ENCODE measurements around the gene C1orf116.

C1orf116 gene

DNA sequence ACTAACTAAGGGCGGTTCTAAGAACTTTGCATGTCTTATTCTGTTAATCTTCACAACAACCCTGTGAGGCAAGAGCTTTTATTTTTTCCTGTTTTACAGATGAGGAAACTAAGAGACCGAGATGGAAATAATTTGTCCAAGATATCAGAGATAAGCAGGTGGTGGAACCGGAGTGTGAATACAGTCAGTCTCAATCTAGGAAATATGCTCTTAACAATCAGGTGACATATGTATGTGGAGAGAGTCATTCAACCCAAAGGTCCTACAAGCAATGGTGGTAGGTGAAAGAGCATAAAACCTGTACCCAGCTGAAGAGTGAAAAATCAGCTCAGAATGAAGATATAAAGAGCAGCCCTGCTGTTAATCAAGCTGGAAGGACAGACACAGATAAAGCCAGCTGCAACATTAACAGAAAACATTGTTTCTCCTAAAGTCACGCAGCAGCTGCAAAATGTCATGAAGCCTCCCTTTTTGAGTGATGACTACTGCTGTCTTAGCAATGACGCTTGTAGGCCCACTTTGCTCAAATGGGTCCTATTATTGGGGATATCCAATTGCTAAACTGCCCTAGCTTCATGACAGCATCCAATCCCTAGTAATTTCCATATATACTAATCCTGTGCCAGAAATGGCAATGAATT, 31.8 kb downstream of the C1orf116 start:
- no peak for DNase-seq (ENCODE audit: low read depth)
- H3K4me3 ChIP-seq (ENCODE audit: low read depth, low read length) = no peak overlapping the region
- TF ChIP-seq, protein P1, sequence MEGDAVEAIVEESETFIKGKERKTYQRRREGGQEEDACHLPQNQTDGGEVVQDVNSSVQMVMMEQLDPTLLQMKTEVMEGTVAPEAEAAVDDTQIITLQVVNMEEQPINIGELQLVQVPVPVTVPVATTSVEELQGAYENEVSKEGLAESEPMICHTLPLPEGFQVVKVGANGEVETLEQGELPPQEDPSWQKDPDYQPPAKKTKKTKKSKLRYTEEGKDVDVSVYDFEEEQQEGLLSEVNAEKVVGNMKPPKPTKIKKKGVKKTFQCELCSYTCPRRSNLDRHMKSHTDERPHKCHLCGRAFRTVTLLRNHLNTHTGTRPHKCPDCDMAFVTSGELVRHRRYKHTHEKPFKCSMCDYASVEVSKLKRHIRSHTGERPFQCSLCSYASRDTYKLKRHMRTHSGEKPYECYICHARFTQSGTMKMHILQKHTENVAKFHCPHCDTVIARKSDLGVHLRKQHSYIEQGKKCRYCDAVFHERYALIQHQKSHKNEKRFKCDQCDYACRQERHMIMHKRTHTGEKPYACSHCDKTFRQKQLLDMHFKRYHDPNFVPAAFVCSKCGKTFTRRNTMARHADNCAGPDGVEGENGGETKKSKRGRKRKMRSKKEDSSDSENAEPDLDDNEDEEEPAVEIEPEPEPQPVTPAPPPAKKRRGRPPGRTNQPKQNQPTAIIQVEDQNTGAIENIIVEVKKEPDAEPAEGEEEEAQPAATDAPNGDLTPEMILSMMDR (IDR thresholded peaks at IDR 0.05; ENCODE audit: control insufficient read depth, extremely low read depth, insufficient read depth) = no peak

DNA sequence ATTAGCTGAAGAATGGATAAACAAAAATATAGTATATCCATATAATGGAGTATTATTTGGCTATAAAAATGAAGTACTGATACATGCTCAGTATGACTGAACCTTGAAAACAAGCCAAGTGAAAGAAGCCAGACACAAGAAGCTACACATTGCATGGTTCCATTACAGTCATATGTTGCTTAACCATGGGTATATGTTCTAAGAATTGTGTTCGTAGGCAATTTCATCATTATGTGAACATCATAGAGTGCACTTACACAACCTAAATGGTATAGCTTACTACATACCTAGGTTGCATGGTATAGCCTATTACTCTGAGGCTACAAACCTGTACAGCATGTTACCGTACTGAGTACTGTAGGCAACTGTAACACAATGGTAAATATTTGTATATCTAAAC, 33.7 kb downstream of the C1orf116 start:
- TF ChIP-seq, protein P1 (IDR thresholded peaks at IDR 0.05; ENCODE audit: control insufficient read depth, extremely low read depth, insufficient read depth) = no peak
- H3K4me3 ChIP-seq (ENCODE audit: low read depth, low read length) = no peak overlapping the region
- DNase-seq (ENCODE audit: low read depth) = peak; percentile 66

DNA sequence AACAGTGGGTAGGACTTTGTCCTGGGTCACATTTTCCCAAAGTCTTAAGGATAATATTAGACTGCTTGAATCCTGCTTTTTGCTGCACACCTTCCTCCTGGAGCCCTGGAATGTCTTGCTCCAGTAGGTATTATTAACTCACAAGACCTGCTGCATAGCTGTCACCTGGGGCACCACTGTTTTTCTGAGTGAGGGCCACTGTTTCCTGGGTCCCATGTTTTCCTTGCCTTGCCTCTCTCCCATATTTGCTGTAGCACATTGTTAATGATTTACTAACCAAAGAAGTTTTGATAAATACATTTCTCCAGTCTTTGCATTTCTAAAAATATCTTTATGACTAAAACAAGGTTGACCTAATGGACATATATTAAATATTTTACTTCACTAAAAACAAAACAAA, 39.8 kb downstream of the C1orf116 start:
- DNase-seq (ENCODE audit: low read depth) = no peak
- TF ChIP-seq, protein P1 (IDR thresholded peaks at IDR 0.05; ENCODE audit: control insufficient read depth, extremely low read depth, insufficient read depth) = no peak
- H3K4me3 ChIP-seq (ENCODE audit: low read depth, low read length) = no peak overlapping the region

DNA sequence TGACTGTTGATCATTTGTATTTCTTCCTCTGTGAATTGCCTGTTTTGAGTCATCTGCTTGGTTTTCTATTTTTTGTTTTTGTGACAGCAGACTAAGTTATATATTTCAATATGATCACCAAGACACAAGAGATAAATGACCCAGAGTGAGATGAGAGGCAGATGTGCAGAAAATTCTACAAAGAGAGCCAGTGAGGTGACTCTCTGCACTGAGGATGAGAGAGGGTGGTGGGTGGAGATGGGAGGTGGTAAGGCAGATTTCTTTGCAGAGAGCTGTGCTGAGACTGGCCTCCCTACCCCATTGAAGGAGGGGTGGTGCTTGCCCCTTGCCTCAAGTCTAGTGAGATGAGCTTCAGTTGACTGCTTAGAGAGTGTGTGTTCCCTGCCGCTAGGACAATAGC, 44.7 kb downstream of the C1orf116 start:
- DNase-seq (ENCODE audit: low read depth) = no peak
- TF ChIP-seq, protein P1 (IDR thresholded peaks at IDR 0.05; ENCODE audit: control insufficient read depth, extremely low read depth, insufficient read depth) = no peak
- H3K4me3 ChIP-seq (ENCODE audit: low read depth, low read length) = no peak overlapping the region

DNA sequence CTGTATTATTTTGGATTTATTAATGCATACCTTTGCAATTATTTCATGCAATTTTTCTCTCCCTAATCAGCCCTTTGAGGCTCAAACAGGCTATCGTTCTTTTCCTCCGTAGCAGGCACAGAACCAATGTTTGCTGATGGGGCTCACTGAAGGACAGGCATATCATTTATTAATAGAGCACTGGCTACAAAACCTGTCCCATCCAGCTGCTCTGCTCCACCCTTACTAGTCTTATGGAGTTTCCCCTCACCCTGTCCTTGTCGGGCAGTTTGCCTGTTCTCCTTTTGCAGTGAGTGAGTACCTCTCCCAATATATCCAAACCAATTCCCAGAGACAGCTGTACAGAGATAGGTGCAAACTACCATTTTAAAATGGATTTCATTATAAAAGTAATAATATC, 45.7 kb downstream of the C1orf116 start:
- DNase-seq (ENCODE audit: low read depth) = no peak
- TF ChIP-seq, protein P1 (IDR thresholded peaks at IDR 0.05; ENCODE audit: control insufficient read depth, extremely low read depth, insufficient read depth) = no peak
- H3K4me3 ChIP-seq (ENCODE audit: low read depth, low read length) = no peak overlapping the region

DNA sequence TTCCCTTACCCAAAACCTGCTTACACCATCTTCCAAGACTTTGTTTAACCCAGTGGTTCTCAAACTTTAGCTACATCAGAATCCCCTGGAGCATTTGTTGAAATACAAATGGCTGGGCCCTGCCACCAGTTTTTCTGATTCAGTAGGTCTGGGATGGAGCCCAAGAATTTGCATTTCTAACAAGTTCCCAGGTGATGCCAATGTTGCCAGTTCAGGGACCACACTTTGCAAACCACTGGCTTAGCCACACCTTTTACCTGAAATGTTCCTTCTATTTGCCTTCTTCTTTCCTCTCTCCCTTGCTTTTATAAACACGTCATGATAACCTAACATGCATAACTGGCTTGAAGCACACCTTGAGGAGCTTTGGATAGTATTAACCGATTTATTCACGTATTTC, 46.2 kb downstream of the C1orf116 start:
- TF ChIP-seq, protein P1 (IDR thresholded peaks at IDR 0.05; ENCODE audit: control insufficient read depth, extremely low read depth, insufficient read depth) = no peak
- H3K4me3 ChIP-seq (ENCODE audit: low read depth, low read length) = no peak overlapping the region
- DNase-seq (ENCODE audit: low read depth) = no peak

DNA sequence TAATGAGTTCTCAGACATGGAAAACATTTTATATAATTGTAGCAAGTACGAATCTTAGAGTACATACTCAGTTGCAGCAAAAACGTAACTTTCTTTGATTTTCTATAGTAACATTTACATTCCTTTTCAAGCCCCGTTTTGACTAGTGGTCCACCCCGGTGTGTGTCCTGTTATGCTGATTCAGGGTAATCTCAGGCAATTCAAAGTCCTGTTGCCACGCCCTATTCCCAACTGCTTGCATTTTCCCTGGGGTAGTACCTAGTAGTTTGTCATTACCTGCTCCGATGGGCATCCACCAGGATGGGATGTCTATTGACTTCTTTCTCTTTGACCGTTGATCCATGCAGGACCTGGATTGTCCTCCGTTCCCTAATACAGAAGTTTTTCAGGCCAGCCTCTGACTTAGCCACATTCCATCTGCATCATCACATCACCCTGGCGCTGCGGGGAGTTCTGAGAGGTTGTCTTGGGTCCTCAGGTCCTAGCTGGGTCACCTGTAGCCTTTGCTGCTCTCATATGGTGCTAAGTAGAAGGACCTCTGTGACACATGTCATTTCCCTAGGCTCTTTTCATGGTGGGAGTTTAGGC, 47.3 kb downstream of the C1orf116 start:
- TF ChIP-seq, protein P1 (IDR thresholded peaks at IDR 0.05; ENCODE audit: control insufficient read depth, extremely low read depth, insufficient read depth) = no peak

More for the DNA sequence above, 47.3 kb downstream of the C1orf116 start:
- H3K4me3 ChIP-seq (ENCODE audit: low read depth, low read length) = no peak overlapping the region
- DNase-seq (ENCODE audit: low read depth) = no peak
